Activated naive CD8-positive, alpha-beta T cell (primary cell): ENCODE results near the gene GINS1.
A peak's percentile ranks its signal among the peaks of the same experiment; 100 is the strongest.
"Not testable (repeated sequence)": the region's sequence is repeated elsewhere in the genome, so short reads cannot be mapped to it uniquely, and the experiment has no call there.

Experiments used
- H3K27ac Mint-ChIP-seq: one replicate; pipeline ENCODE4 v1.8.0; 2021; ENCODE audit warnings: mixed read lengths
- H3K27me3 Mint-ChIP-seq: one replicate; pipeline ENCODE4 v1.8.0; 2021; ENCODE audit warnings: mixed read lengths
- H3K36me3 Mint-ChIP-seq: one replicate; pipeline ENCODE4 v1.8.0; 2021; ENCODE audit warnings: mixed read lengths
- H3K4me1 Mint-ChIP-seq: one replicate; pipeline ENCODE4 v1.8.0; 2021; ENCODE audit warnings: low read depth, mixed read lengths
- H3K4me3 Mint-ChIP-seq: one replicate; pipeline ENCODE4 v1.8.0; 2021; ENCODE audit warnings: mild to moderate bottlenecking, mixed read lengths
- H3K9me3 Mint-ChIP-seq: one replicate; pipeline ENCODE4 v1.8.0; 2021; ENCODE audit warnings: low read depth, mixed read lengths

The GINS1 gene

GRCh38 chr20:25473297-25473696 lies 65.8 kb downstream of the GINS1 start:
- not testable (repeated sequence) for H3K4me1 Mint-ChIP-seq, H3K27me3 Mint-ChIP-seq, H3K9me3 Mint-ChIP-seq, H3K4me3 Mint-ChIP-seq, H3K27ac Mint-ChIP-seq, H3K36me3 Mint-ChIP-seq

- H3K4me1 Mint-ChIP-seq = no peaks in the 10 kb centered on the region
- H3K27ac Mint-ChIP-seq = no peak overlapping the region
- no peak overlapping the region for H3K4me3 Mint-ChIP-seq
- H3K36me3 Mint-ChIP-seq = no peaks in the 10 kb centered on the region
- H3K9me3 Mint-ChIP-seq = no peaks in the 10 kb centered on the region
- no peaks in the 10 kb centered on the region for H3K27me3 Mint-ChIP-seq
Measured at GRCh38 chr20:25476106-25477013, 68.9 kb downstream of the GINS1 start.

GRCh38 chr20:25477014-25477882 lies 69.8 kb downstream of the GINS1 start:
- Mint-ChIP-seq H3K4me1 (no peaks in the 10 kb centered on the region), H3K27me3 (no peaks in the 10 kb centered on the region), H3K36me3 (no peaks in the 10 kb centered on the region), H3K27ac (no peak overlapping the region), H3K9me3 (no peaks in the 10 kb centered on the region), H3K4me3 (no peak overlapping the region)

GRCh38 chr20:25478889-25479568 lies 71.6 kb downstream of the GINS1 start:
- Mint-ChIP-seq H3K27ac (no peak overlapping the region), H3K36me3 (no peaks in the 10 kb centered on the region), H3K4me1 (no peaks in the 10 kb centered on the region), H3K9me3 (no peaks in the 10 kb centered on the region), H3K27me3 (no peaks in the 10 kb centered on the region), H3K4me3 (no peak overlapping the region)

- Mint-ChIP-seq H3K9me3 (no peaks in the 10 kb centered on the region), H3K27ac (no peak overlapping the region), H3K36me3 (no peaks in the 10 kb centered on the region), H3K27me3 (no peaks in the 10 kb centered on the region), H3K4me3 (no peak overlapping the region), H3K4me1 (peaks cover 4% of the 10 kb centered on the region)
Measured at GRCh38 chr20:25479638-25480037, 72.2 kb downstream of the GINS1 start.

GRCh38 chr20:25480156-25480555 lies 72.7 kb downstream of the GINS1 start:
- H3K36me3 Mint-ChIP-seq = no peaks in the 10 kb centered on the region

GRCh38 chr20:25480797-25481196 lies 73.3 kb downstream of the GINS1 start:
- Mint-ChIP-seq H3K27me3 (no peaks in the 10 kb centered on the region), H3K27ac (no peak overlapping the region), H3K9me3 (no peaks in the 10 kb centered on the region), H3K36me3 (no peaks in the 10 kb centered on the region), H3K4me3 (no peak overlapping the region), H3K4me1 (peaks cover 15% of the 10 kb centered on the region)

More at GRCh38 chr20:25480156-25480555, 72.7 kb downstream of the GINS1 start:
- Mint-ChIP-seq H3K27me3 (no peaks in the 10 kb centered on the region), H3K4me3 (no peak overlapping the region), H3K9me3 (no peaks in the 10 kb centered on the region), H3K27ac (no peak overlapping the region), H3K4me1 (peaks cover 9% of the 10 kb centered on the region)

- H3K9me3 Mint-ChIP-seq = no peaks in the 10 kb centered on the region
- H3K27ac Mint-ChIP-seq = no peak overlapping the region
- peaks cover 20% of the 10 kb centered on the region for H3K4me1 Mint-ChIP-seq
- H3K4me3 Mint-ChIP-seq = no peak overlapping the region
- H3K27me3 Mint-ChIP-seq = no peaks in the 10 kb centered on the region
- no peaks in the 10 kb centered on the region for H3K36me3 Mint-ChIP-seq
Measured at GRCh38 chr20:25481235-25481917, 73.9 kb downstream of the GINS1 start.

- no peaks in the 10 kb centered on the region for H3K27me3 Mint-ChIP-seq
- H3K4me1 Mint-ChIP-seq = peaks cover 25% of the 10 kb centered on the region
- H3K36me3 Mint-ChIP-seq = no peaks in the 10 kb centered on the region
- no peak overlapping the region for H3K27ac Mint-ChIP-seq
- H3K4me3 Mint-ChIP-seq = no peak overlapping the region
- no peaks in the 10 kb centered on the region for H3K9me3 Mint-ChIP-seq
Measured at GRCh38 chr20:25481918-25482253, 74.4 kb downstream of the GINS1 start.

GRCh38 chr20:25483431-25484132 lies 76.1 kb downstream of the GINS1 start:
- Mint-ChIP-seq H3K27ac (no peak overlapping the region), H3K4me3 (no peak overlapping the region), H3K27me3 (no peaks in the 10 kb centered on the region), H3K9me3 (no peaks in the 10 kb centered on the region), H3K4me1 (peaks cover 26% of the 10 kb centered on the region), H3K36me3 (no peaks in the 10 kb centered on the region)

GRCh38 chr20:25484224-25484846 lies 76.9 kb downstream of the GINS1 start:
- no peaks in the 10 kb centered on the region for H3K9me3 Mint-ChIP-seq
- no peak overlapping the region for H3K27ac Mint-ChIP-seq
- no peaks in the 10 kb centered on the region for H3K27me3 Mint-ChIP-seq
- peaks cover 26% of the 10 kb centered on the region for H3K4me1 Mint-ChIP-seq
- peak overlapping the region; percentile 8 for H3K4me3 Mint-ChIP-seq
- H3K36me3 Mint-ChIP-seq = no peaks in the 10 kb centered on the region

GRCh38 chr20:25484911-25485511 lies 77.5 kb downstream of the GINS1 start:
- Mint-ChIP-seq H3K27me3 (no peaks in the 10 kb centered on the region), H3K4me1 (peaks cover 26% of the 10 kb centered on the region), H3K27ac (no peak overlapping the region), H3K9me3 (no peaks in the 10 kb centered on the region), H3K36me3 (no peaks in the 10 kb centered on the region), H3K4me3 (peak overlapping the region; percentile 8)

GRCh38 chr20:25485872-25486271 lies 78.4 kb downstream of the GINS1 start:
- H3K27ac Mint-ChIP-seq = no peak overlapping the region
- H3K4me3 Mint-ChIP-seq = no peak overlapping the region
- no peaks in the 10 kb centered on the region for H3K9me3 Mint-ChIP-seq
- H3K36me3 Mint-ChIP-seq = no peaks in the 10 kb centered on the region
- H3K4me1 Mint-ChIP-seq = peaks cover 26% of the 10 kb centered on the region
- H3K27me3 Mint-ChIP-seq = no peaks in the 10 kb centered on the region
